Gastroesophageal sphincter (tissue), 3 donors: ENCODE data around the gene MITF.

Experiments
- CTCF ChIP-seq, 4 experiments: fragments of 200-600 bp in 2 of 4; fragments of 450-650 bp in 2 of 4; sonication (generic) in 1 of 4; IDR thresholded peaks; one replicate each; pipeline ENCODE4 v1.5.1; 2017 to 2019; ENCODE audit warnings: antibody characterized with exemption in 4 of 4, mild to moderate bottlenecking in 2 of 4, moderate library complexity in 2 of 4
- EP300 ChIP-seq: sonication (generic); formaldehyde crosslinking; IDR thresholded peaks from one replicate; pipeline ENCODE4 v1.6.1; 2017; ENCODE audit warnings: antibody characterized with exemption, mild to moderate bottlenecking
- POLR2A ChIP-seq, 2 donors: fragments of 450-650 bp; IDR thresholded peaks; one replicate each; pipeline ENCODE4 v1.6.1; 2017; ENCODE audit warnings: antibody characterized with exemption in 2 of 2, mild to moderate bottlenecking in 2 of 2, moderate library complexity in 1 of 2
- POLR2AphosphoS5 ChIP-seq: sonication (generic); formaldehyde crosslinking; IDR thresholded peaks from one replicate; pipeline ENCODE4 v1.6.1; 2017; ENCODE audit warnings: antibody characterized with exemption

- TF ChIP-seq CTCF (IDR thresholded peaks at IDR 0.05), result no peak
- TF ChIP-seq EP300, result no peak
- TF ChIP-seq POLR2A (IDR thresholded peaks at IDR 0.05), result no peak
- no peak for TF ChIP-seq POLR2AphosphoS5
Observed at GRCh38 chr3:69748503-69748902, 9.2 kb downstream of the MITF start.
